HepG2 (cell line): Measurements from ENCODE around the gene DGUOK. TPM values are rescaled to one million over a fixed set of nuclear protein-coding genes. Genes with fewer than 3 reads are reported as not detected.
A peak's percentile ranks its signal among the peaks of the same experiment; 100 is the strongest.

Source experiments
- ESRRA ChIP-seq: sonication (generic); formaldehyde crosslinking; IDR thresholded peaks from 2 replicates; pipeline ENCODE4 v1.5.1; 2020; ENCODE audit warnings: mild to moderate bottlenecking, low read depth, missing genetic modification reagents
- FOXP1 ChIP-seq, 2 experiments: fragments of 450-650 bp in 1 of 2; IDR thresholded peaks; 2 replicates each; pipeline ENCODE4 v1.6.1; 2017 to 2018; ENCODE audit warnings: antibody characterized with exemption in 1 of 2
- HOXA3 ChIP-seq: sonication (generic); formaldehyde crosslinking; IDR thresholded peaks from 2 replicates; pipeline ENCODE4 v1.5.0; 2020; ENCODE audit warnings: missing genetic modification reagents
- MTA3 ChIP-seq: sonication (generic); formaldehyde crosslinking; IDR thresholded peaks from 2 replicates; pipeline ENCODE4 v1.4.0; 2020; ENCODE audit warnings: missing genetic modification reagents
- NFKB2 ChIP-seq: sonication (generic); formaldehyde crosslinking; IDR thresholded peaks from 2 replicates; pipeline ENCODE4 v1.4.0; 2020; ENCODE audit warnings: missing genetic modification reagents, borderline replicate concordance
- SRSF4 ChIP-seq: fragments of 200-400 bp; formaldehyde crosslinking; IDR thresholded peaks from one replicate; pipeline ENCODE4 v1.6.1; 2018; ENCODE audit warnings: mild to moderate bottlenecking, low read depth, low read length, moderate library complexity; ENCODE audit not compliant: poor library complexity, severe bottlenecking
- TAF1 ChIP-seq: sonication (generic); formaldehyde crosslinking; IDR thresholded peaks from 2 replicates; pipeline ENCODE4 v1.4.0; 2020; ENCODE audit warnings: missing genetic modification reagents
- ZMAT5 ChIP-seq: sonication (generic); formaldehyde crosslinking; IDR thresholded peaks from 2 replicates; pipeline ENCODE4 v1.5.0; 2020; ENCODE audit warnings: mild to moderate bottlenecking, low read depth, missing genetic modification reagents, borderline replicate concordance
- ZNF253 ChIP-seq: sonication (generic); formaldehyde crosslinking; IDR thresholded peaks from 2 replicates; pipeline ENCODE4 v1.8.0; 2022; ENCODE audit warnings: mild to moderate bottlenecking, missing genetic modification reagents, borderline replicate concordance
- polyA plus RNA-seq, 8 experiments: library from polyadenylated mRNA; depleted of rRNA in 3 of 8; stranded (reverse) in 7 of 8; unstranded in 1 of 8; fragments of >200 nt; fragmentation: Illumina TruSeq in 4 of 8; extraction: Trizol in 4 of 8; gene quantifications; 2 replicates each; pipeline versions ENCODE4 v1.2.1 to v1.2.3, GENCODE V29; 2011 to 2016; ENCODE audit warnings: low read depth in 4 of 8, missing spikeins in 1 of 8, mixed read lengths in 1 of 8; ENCODE audit not compliant: insufficient read depth in 1 of 8
- total RNA-seq, 5 experiments: library from RNA; depleted of rRNA; stranded (reverse); fragments of >200 nt; fragmentation: Illumina TruSeq; extraction: Trizol; gene quantifications; 2 replicates each; pipeline ENCODE4 v1.2.3, GENCODE V29; 2016; ENCODE audit warnings: low read depth in 1 of 5
- TF ChIP-seq, protein P1 (sequence below): sonication (generic); formaldehyde crosslinking; IDR thresholded peaks from 2 replicates; pipeline ENCODE4 v1.9.0; 2021; ENCODE audit warnings: missing genetic modification reagents, borderline replicate concordance
- TF ChIP-seq, protein P2 (sequence below): sonication (generic); formaldehyde crosslinking; IDR thresholded peaks from 2 replicates; pipeline ENCODE4 v1.4.0; 2020; ENCODE audit warnings: missing genetic modification reagents
- TF ChIP-seq, protein P3 (sequence below): sonication (generic); formaldehyde crosslinking; IDR thresholded peaks from 2 replicates; pipeline ENCODE4 v1.4.0; 2020; ENCODE audit warnings: missing genetic modification reagents, mild to moderate bottlenecking, borderline replicate concordance
- TF ChIP-seq, protein P4 (sequence below): IDR thresholded peaks from 2 replicates; pipeline ENCODE4 v1.6.1; 2016
- TF ChIP-seq, protein P5 (sequence below): sonication (generic); formaldehyde crosslinking; IDR thresholded peaks from 2 replicates; pipeline ENCODE4 v1.4.0; 2020; ENCODE audit warnings: mild to moderate bottlenecking, missing genetic modification reagents, borderline replicate concordance
- TF ChIP-seq, protein P6 (sequence below): sonication (generic); formaldehyde crosslinking; IDR thresholded peaks from 2 replicates; pipeline ENCODE4 v1.8.0; 2022; ENCODE audit warnings: missing genetic modification reagents, low read depth, mild to moderate bottlenecking, borderline replicate concordance
- TF ChIP-seq, protein P7 (sequence below): sonication (generic); formaldehyde crosslinking; IDR thresholded peaks from 2 replicates; pipeline ENCODE4 v1.4.0; 2020; ENCODE audit warnings: mild to moderate bottlenecking, missing genetic modification reagents

The DGUOK gene
- total and polyA plus RNA-seq, 2 of the 13 experiments (the other 11 are each of a cell fraction or from before 2014, with no cell fraction given): 105 to 137 TPM

DNA sequence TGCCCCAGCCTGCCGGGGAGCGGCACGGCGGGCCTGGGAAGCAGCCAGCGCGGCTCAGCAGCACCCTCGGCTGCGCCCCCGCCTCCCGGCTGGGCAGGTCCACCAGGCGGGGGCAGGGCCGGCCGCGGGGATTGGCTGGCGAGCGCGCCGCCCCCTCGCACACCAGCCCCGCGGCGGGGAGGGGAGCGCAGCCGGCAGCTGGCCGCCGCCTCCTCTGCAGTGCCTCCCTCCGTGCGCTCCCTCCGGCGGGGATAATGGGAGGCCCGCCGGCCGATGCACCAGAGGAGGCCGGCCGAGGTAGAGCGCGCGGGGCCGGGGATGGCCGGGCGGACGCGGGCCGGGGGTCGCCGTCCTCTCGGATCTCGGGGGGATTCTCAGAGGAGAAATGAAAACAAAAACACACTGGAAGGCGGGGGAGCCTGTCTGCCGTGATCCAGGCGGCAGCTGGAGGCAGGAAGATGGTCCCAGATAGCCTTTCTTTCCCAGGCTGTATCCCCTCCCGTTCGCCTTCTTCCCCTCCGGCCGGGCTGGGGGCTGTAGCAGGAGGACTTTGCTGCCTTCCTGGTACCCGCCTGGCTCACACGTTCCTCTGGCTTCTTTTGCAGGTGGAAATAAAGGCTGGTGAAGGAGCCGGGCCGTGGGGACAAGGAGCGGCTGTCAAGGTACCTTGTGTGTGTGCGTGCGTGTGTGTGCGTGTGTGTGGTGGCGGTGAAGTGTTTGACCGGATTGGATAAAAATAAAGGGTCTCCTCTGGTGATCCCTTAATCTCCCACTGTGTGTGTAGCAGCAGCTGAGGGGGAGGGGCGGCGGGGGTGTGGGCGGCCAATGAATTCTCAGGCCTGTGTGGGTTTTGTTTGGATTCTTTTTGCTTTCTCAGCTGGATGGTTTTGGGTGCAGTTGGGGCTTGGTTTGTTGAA lies 76.1 kb downstream of the DGUOK start (continued):
- TF ChIP-seq, protein P1, sequence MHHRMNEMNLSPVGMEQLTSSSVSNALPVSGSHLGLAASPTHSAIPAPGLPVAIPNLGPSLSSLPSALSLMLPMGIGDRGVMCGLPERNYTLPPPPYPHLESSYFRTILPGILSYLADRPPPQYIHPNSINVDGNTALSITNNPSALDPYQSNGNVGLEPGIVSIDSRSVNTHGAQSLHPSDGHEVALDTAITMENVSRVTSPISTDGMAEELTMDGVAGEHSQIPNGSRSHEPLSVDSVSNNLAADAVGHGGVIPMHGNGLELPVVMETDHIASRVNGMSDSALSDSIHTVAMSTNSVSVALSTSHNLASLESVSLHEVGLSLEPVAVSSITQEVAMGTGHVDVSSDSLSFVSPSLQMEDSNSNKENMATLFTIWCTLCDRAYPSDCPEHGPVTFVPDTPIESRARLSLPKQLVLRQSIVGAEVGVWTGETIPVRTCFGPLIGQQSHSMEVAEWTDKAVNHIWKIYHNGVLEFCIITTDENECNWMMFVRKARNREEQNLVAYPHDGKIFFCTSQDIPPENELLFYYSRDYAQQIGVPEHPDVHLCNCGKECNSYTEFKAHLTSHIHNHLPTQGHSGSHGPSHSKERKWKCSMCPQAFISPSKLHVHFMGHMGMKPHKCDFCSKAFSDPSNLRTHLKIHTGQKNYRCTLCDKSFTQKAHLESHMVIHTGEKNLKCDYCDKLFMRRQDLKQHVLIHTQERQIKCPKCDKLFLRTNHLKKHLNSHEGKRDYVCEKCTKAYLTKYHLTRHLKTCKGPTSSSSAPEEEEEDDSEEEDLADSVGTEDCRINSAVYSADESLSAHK (CRISPR knock-in tag): no peak
- TF ChIP-seq ZMAT5 (CRISPR knock-in tag) (no peak), ESRRA (CRISPR knock-in tag) (no peak), SRSF4 (no peak), HOXA3 (CRISPR knock-in tag) (0 out of 2 replicates have a peak, but pooled peaks have one; percentile 26), NFKB2 (CRISPR knock-in tag) (no peak), TAF1 (CRISPR knock-in tag) (no peak), FOXP1 (IDR thresholded peaks at IDR 0.05) (no peak), FOXP1 (CRISPR knock-in tag; IDR thresholded peaks at IDR 0.05) (no peak), ZNF253 (CRISPR knock-in tag) (no peak), MTA3 (CRISPR knock-in tag) (no peak)
- TF ChIP-seq, protein P2, sequence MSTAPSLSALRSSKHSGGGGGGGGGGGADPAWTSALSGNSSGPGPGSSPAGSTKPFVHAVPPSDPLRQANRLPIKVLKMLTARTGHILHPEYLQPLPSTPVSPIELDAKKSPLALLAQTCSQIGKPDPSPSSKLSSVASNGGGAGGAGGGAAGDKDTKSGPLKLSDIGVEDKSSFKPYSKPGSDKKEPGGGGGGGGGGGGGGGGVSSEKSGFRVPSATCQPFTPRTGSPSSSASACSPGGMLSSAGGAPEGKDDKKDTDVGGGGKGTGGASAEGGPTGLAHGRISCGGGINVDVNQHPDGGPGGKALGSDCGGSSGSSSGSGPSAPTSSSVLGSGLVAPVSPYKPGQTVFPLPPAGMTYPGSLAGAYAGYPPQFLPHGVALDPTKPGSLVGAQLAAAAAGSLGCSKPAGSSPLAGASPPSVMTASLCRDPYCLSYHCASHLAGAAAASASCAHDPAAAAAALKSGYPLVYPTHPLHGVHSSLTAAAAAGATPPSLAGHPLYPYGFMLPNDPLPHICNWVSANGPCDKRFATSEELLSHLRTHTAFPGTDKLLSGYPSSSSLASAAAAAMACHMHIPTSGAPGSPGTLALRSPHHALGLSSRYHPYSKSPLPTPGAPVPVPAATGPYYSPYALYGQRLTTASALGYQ: no peak
- TF ChIP-seq, protein P3, sequence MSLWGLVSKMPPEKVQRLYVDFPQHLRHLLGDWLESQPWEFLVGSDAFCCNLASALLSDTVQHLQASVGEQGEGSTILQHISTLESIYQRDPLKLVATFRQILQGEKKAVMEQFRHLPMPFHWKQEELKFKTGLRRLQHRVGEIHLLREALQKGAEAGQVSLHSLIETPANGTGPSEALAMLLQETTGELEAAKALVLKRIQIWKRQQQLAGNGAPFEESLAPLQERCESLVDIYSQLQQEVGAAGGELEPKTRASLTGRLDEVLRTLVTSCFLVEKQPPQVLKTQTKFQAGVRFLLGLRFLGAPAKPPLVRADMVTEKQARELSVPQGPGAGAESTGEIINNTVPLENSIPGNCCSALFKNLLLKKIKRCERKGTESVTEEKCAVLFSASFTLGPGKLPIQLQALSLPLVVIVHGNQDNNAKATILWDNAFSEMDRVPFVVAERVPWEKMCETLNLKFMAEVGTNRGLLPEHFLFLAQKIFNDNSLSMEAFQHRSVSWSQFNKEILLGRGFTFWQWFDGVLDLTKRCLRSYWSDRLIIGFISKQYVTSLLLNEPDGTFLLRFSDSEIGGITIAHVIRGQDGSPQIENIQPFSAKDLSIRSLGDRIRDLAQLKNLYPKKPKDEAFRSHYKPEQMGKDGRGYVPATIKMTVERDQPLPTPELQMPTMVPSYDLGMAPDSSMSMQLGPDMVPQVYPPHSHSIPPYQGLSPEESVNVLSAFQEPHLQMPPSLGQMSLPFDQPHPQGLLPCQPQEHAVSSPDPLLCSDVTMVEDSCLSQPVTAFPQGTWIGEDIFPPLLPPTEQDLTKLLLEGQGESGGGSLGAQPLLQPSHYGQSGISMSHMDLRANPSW (CRISPR knock-in tag): no peak
- TF ChIP-seq, protein P4, sequence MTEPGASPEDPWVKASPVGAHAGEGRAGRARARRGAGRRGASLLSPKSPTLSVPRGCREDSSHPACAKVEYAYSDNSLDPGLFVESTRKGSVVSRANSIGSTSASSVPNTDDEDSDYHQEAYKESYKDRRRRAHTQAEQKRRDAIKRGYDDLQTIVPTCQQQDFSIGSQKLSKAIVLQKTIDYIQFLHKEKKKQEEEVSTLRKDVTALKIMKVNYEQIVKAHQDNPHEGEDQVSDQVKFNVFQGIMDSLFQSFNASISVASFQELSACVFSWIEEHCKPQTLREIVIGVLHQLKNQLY: no peak
- TF ChIP-seq, protein P5, sequence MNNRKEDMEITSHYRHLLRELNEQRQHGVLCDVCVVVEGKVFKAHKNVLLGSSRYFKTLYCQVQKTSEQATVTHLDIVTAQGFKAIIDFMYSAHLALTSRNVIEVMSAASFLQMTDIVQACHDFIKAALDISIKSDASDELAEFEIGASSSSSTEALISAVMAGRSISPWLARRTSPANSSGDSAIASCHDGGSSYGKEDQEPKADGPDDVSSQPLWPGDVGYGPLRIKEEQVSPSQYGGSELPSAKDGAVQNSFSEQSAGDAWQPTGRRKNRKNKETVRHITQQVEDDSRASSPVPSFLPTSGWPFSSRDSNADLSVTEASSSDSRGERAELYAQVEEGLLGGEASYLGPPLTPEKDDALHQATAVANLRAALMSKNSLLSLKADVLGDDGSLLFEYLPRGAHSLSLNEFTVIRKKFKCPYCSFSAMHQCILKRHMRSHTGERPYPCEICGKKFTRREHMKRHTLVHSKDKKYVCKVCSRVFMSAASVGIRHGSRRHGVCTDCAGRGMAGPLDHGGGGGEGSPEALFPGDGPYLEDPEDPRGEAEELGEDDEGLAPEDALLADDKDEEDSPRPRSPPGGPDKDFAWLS (CRISPR knock-in tag): no peak
- TF ChIP-seq, protein P6, sequence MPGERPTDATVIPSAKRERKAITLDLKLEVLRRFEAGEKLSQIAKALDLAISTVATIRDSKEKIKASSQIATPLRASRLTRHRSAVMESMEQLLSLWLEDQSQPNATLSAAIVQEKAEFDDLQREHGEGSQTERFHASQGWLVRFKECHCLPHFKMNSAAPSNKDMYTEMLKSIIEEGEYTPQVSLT (CRISPR knock-in tag): no peak
- TF ChIP-seq, protein P7, sequence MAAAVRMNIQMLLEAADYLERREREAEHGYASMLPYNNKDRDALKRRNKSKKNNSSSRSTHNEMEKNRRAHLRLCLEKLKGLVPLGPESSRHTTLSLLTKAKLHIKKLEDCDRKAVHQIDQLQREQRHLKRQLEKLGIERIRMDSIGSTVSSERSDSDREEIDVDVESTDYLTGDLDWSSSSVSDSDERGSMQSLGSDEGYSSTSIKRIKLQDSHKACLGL: no peak; the same call in 1 of the 2 replicates
